Neural progenitor cell (in vitro differentiated cells): ENCODE measurements around the gene CA12. TPM values are rescaled to one million over a fixed set of nuclear protein-coding genes. Genes with fewer than 3 reads are reported as not detected.

Experiments used
- DNase-seq: peaks from one replicate; pipeline ENCODE4 v3.0.0-alpha.2; 2016; ENCODE audit warnings: low spot score
- H2AFZ ChIP-seq: fragments of 200-600 bp; sonication (generic); replicated peaks from 2 replicates; pipeline ENCODE4 v1.6.1; 2016; ENCODE audit warnings: antibody characterized with exemption
- H3F3A ChIP-seq: fragments of 200-600 bp; sonication (generic); 2 replicates; pipeline ENCODE4 v1.6.1; 2016; ENCODE audit warnings: antibody characterized with exemption, low read depth
- H3K27ac ChIP-seq: fragments of 200-600 bp; sonication (generic); 2 replicates; pipeline ENCODE4 v1.5.1; 2016; ENCODE audit warnings: mild to moderate bottlenecking
- H3K27me3 ChIP-seq: fragments of 200-600 bp; sonication (generic); 2 replicates; pipeline ENCODE4 v1.6.1; 2016; ENCODE audit warnings: mild to moderate bottlenecking, moderate library complexity
- H3K36me3 ChIP-seq: fragments of 200-600 bp; sonication (generic); 2 replicates; pipeline ENCODE4 v1.5.1; 2016
- H3K4me1 ChIP-seq: fragments of 200-600 bp; sonication (generic); 2 replicates; pipeline ENCODE4 v1.6.1; 2016; ENCODE audit warnings: mixed run types
- H3K4me2 ChIP-seq: fragments of 200-600 bp; sonication (generic); 2 replicates; pipeline ENCODE4 v1.6.1; 2016
- H3K4me3 ChIP-seq: fragments of 200-600 bp; sonication (generic); 2 replicates; pipeline ENCODE4 v1.5.1; 2016
- H3K79me2 ChIP-seq: fragments of 200-600 bp; sonication (generic); 2 replicates; pipeline ENCODE4 v1.6.1; 2016; ENCODE audit warnings: low read depth
- H3K9ac ChIP-seq: fragments of 200-600 bp; sonication (generic); 2 replicates; pipeline ENCODE4 v1.6.1; 2016
- H3K9me3 ChIP-seq: fragments of 200-600 bp; sonication (generic); 2 replicates; pipeline ENCODE4 v1.5.1; 2016; ENCODE audit warnings: low read depth
- H4K20me1 ChIP-seq: fragments of 200-600 bp; sonication (generic); 2 replicates; pipeline ENCODE4 v1.6.1; 2016; ENCODE audit warnings: low read depth
- H3K27ac Mint-ChIP-seq: 3 replicates; pipeline ENCODE4 v1.8.0; 2021; ENCODE audit warnings: mixed read lengths
- H3K27me3 Mint-ChIP-seq: 2 replicates; pipeline ENCODE4 v1.8.0; 2022; ENCODE audit warnings: low read depth, mild to moderate bottlenecking, inconsistent platforms, moderate library complexity, mixed read lengths; ENCODE audit not compliant: insufficient read depth
- H3K36me3 Mint-ChIP-seq: 3 replicates; pipeline ENCODE4 v1.8.0; 2021; ENCODE audit warnings: mixed read lengths
- H3K4me1 Mint-ChIP-seq: 3 replicates; pipeline ENCODE4 v1.8.0; 2021; ENCODE audit warnings: mixed read lengths
- H3K4me3 Mint-ChIP-seq: 3 replicates; pipeline ENCODE4 v1.8.0; 2021; ENCODE audit warnings: mild to moderate bottlenecking, moderate library complexity, mixed read lengths
- H3K9me3 Mint-ChIP-seq: 3 replicates; pipeline ENCODE4 v1.8.0; 2020; ENCODE audit warnings: mixed read lengths
- EZH2 ChIP-seq: fragments of 200-600 bp; sonication (generic); IDR thresholded peaks from 2 replicates; pipeline ENCODE4 v1.6.1; 2017; ENCODE audit warnings: antibody characterized with exemption, mild to moderate bottlenecking, moderate library complexity
- EZH2phosphoT487 ChIP-seq: fragments of 200-600 bp; sonication (generic); IDR thresholded peaks from 2 replicates; pipeline ENCODE4 v1.6.1; 2017; ENCODE audit warnings: antibody characterized with exemption
- total RNA-seq: library from RNA; depleted of rRNA; stranded (reverse); fragments of >200 nt; gene quantifications from 2 replicates; pipeline ENCODE4 v1.2.3, GENCODE V29; 2015; ENCODE audit warnings: low replicate concordance
- TF ChIP-seq, protein P1 (sequence below): fragments of 200-600 bp; sonication (generic); IDR thresholded peaks from 2 replicates; pipeline ENCODE4 v1.5.1; 2017; ENCODE audit warnings: antibody characterized with exemption, mild to moderate bottlenecking

CA12 gene
- 0.45 and 0.81 TPM in 2 replicates for total RNA-seq

DNA sequence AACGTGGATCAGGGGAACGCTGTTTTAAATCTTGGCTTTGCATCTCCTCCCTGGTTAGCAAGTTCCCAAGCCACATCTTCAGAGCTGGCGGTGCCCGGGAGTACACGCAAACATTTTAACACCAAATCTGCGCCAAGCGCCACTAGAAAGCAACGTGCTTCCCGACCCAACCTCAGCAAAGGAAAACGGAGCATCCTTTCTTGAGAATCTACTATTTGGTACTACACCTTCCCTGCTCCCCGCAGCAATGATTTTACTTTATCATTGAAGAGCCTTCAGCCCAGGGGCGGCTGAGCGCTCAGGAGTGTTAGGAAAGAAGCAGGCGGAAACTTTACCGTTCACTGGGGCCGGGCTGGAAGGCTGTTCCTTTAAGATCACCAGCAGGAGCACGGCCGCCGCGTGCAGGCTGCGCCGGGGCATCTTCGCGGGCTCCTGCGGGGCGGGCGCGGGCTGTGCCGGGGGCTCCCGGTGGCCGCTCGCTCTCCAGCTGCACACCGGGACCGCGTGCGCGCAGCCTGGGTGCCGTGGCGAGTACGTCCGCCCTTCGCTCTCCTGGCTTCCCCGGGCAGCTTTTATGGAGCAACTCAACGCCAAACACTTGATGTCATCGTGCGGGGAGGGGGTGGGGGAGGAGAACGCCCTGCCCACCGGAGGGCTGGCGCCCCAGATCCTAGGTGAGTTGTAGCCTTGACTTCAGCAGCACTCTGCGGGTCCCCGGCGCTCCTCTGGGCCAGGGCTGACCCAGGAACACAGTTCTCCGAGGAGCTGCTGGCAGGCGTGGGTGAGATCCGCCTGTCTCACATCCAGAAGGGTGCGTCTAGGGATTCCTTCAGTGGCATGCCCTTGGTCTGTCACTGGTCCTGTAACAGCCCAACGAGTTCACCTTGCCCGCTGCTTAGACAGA lies at the start of gene CA12:
CA12 (minus strand) TSS at position 546 of the 904 bp plus-strand sequence; CDS start at position 420, 126 bp downstream.
- DNase-seq: peak; percentile 70
- H3K4me3 ChIP-seq: peak within 1 kb of the TSS; percentile 48
- H3K9me3 Mint-ChIP-seq: no peaks in the 10 kb centered on the region
- H3K9ac ChIP-seq: no peak within 1 kb of the TSS
- H3K27me3 ChIP-seq: peaks cover 58% of the 10 kb centered on the region
- H3K4me1 Mint-ChIP-seq: peaks cover 38% of the 10 kb centered on the region
- peak within 1 kb of the TSS; percentile 87 for H3K4me3 Mint-ChIP-seq
- H3F3A ChIP-seq: no peaks in the 10 kb centered on the region
- no peak within 1 kb of the TSS for H3K27ac ChIP-seq
- H3K36me3 Mint-ChIP-seq: no peaks in the 10 kb centered on the region
- H3K79me2 ChIP-seq: no peaks in the 10 kb centered on the region
- H3K9me3 ChIP-seq: no peaks in the 10 kb centered on the region
- H2AFZ ChIP-seq: peak within 1 kb of the TSS; percentile 89
- no peaks in the 10 kb centered on the region for H3K36me3 ChIP-seq
- H3K27ac Mint-ChIP-seq: no peak within 1 kb of the TSS
- H3K4me2 ChIP-seq: peak within 1 kb of the TSS; percentile 90
- H4K20me1 ChIP-seq: no peaks in the 10 kb centered on the region
- H3K27me3 Mint-ChIP-seq: peaks cover 33% of the 10 kb centered on the region
- peaks cover 17% of the 10 kb centered on the region for H3K4me1 ChIP-seq
- TF ChIP-seq, protein P1, sequence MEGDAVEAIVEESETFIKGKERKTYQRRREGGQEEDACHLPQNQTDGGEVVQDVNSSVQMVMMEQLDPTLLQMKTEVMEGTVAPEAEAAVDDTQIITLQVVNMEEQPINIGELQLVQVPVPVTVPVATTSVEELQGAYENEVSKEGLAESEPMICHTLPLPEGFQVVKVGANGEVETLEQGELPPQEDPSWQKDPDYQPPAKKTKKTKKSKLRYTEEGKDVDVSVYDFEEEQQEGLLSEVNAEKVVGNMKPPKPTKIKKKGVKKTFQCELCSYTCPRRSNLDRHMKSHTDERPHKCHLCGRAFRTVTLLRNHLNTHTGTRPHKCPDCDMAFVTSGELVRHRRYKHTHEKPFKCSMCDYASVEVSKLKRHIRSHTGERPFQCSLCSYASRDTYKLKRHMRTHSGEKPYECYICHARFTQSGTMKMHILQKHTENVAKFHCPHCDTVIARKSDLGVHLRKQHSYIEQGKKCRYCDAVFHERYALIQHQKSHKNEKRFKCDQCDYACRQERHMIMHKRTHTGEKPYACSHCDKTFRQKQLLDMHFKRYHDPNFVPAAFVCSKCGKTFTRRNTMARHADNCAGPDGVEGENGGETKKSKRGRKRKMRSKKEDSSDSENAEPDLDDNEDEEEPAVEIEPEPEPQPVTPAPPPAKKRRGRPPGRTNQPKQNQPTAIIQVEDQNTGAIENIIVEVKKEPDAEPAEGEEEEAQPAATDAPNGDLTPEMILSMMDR: no peak
- peak; percentile 76 for TF ChIP-seq EZH2
- peak; percentile 45 for TF ChIP-seq EZH2phosphoT487

DNA sequence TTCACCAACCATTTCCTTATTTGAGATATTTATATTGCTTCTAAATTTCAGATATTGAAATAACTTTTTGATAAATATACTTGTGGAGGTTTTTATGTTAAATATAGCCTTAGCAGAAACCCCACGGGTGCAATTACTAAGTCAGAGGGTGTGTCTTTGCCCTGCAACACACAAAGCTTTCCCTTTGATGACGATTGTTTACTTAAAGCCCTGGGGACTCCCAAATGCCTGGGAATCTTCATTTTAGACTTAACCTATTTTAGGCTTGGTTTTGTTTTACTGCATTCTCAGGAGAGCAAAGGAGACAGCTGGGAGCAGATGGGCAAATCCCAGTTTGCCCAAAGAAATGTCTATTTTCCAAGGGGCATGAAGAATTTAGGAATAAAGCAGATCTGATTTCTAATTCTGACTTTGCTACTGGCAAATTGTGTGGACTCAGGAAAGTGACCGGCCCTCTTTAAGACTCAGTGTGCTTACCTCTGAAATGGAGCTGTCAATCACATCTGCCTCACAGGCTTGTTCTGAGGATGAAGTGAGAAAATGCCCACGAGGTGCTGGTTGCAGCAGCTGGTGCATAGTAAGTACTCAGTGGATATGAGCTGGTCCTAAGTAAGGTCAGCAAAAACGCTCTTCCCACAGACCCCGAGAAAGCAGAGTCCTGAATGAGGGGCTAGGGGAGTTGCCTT lies 49.3 kb upstream of the CA12 start:
- Mint-ChIP-seq H3K4me3 (no peak overlapping the region), H3K36me3 (no peaks in the 10 kb centered on the region), H3K27ac (no peak overlapping the region), H3K9me3 (peaks cover 5% of the 10 kb centered on the region), H3K4me1 (peaks cover 6% of the 10 kb centered on the region), H3K27me3 (peaks cover 13% of the 10 kb centered on the region)
- H3K4me3 ChIP-seq: no peak overlapping the region
- no peaks in the 10 kb centered on the region for H3K36me3 ChIP-seq
- H3K27ac ChIP-seq: no peak overlapping the region
- H3F3A ChIP-seq: peaks cover 17% of the 10 kb centered on the region
- peaks cover 4% of the 10 kb centered on the region for H3K9me3 ChIP-seq
- no peak overlapping the region for H3K4me2 ChIP-seq
- H3K79me2 ChIP-seq: no peaks in the 10 kb centered on the region
- no peaks in the 10 kb centered on the region for H3K27me3 ChIP-seq
- no peaks in the 10 kb centered on the region for H4K20me1 ChIP-seq
- TF ChIP-seq EZH2: no peak
- TF ChIP-seq, protein P1: no peak
- no peak for TF ChIP-seq EZH2phosphoT487
- peak overlapping the region; percentile 2 for H2AFZ ChIP-seq
- DNase-seq: no peak
- H3K4me1 ChIP-seq: peaks cover 26% of the 10 kb centered on the region
- H3K9ac ChIP-seq: no peak overlapping the region

DNA sequence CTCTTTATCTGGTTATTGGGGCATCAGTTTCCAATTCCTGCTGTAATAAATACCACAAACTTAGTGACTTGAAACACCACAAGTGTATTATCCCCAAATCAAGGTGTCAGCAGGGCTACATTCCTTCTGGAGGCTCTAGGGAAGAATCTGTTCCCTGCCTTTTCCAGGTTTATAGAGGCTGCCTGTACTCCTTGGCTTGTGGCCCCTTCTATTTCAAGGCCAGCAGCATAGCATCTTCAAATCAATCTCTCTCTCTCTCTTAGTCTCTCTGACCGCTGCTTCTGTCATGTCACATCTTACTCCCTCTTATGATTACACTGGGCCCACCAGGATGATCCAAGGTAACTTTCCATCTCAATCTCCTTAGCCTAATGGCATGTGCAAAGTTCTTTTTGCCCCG lies 44.9 kb upstream of the CA12 start:
- peaks cover 11% of the 10 kb centered on the region for H3K9me3 Mint-ChIP-seq
- Histone ChIP-seq H2AFZ (no peak overlapping the region), H3K36me3 (no peaks in the 10 kb centered on the region), H3K27ac (peak overlapping the region; percentile 21), H3K27me3 (no peaks in the 10 kb centered on the region), H3K9ac (no peak overlapping the region), H3F3A (peaks cover 15% of the 10 kb centered on the region), H3K79me2 (no peaks in the 10 kb centered on the region), H3K4me2 (no peak overlapping the region), H3K4me1 (peaks cover 13% of the 10 kb centered on the region), H3K4me3 (no peak overlapping the region), H3K9me3 (peaks cover 8% of the 10 kb centered on the region), H4K20me1 (no peaks in the 10 kb centered on the region)
- peaks cover 3% of the 10 kb centered on the region for H3K4me1 Mint-ChIP-seq
- no peaks in the 10 kb centered on the region for H3K36me3 Mint-ChIP-seq
- H3K27me3 Mint-ChIP-seq: peaks cover 5% of the 10 kb centered on the region
- H3K4me3 Mint-ChIP-seq: no peak overlapping the region
- no peak for TF ChIP-seq EZH2phosphoT487
- TF ChIP-seq EZH2: no peak
- TF ChIP-seq, protein P1: no peak
- no peak for DNase-seq
- H3K27ac Mint-ChIP-seq: no peak overlapping the region
